GM21447 (cell line): ENCODE results near the gene GAD2.

ENCODE experiments used
- ATAC-seq: cut with Tn5 transposase; IDR thresholded peaks from one replicate; pipeline ENCODE4 v1.9.1; 2021; ENCODE audit not compliant: unreplicated experiment

The GAD2 gene

DNA sequence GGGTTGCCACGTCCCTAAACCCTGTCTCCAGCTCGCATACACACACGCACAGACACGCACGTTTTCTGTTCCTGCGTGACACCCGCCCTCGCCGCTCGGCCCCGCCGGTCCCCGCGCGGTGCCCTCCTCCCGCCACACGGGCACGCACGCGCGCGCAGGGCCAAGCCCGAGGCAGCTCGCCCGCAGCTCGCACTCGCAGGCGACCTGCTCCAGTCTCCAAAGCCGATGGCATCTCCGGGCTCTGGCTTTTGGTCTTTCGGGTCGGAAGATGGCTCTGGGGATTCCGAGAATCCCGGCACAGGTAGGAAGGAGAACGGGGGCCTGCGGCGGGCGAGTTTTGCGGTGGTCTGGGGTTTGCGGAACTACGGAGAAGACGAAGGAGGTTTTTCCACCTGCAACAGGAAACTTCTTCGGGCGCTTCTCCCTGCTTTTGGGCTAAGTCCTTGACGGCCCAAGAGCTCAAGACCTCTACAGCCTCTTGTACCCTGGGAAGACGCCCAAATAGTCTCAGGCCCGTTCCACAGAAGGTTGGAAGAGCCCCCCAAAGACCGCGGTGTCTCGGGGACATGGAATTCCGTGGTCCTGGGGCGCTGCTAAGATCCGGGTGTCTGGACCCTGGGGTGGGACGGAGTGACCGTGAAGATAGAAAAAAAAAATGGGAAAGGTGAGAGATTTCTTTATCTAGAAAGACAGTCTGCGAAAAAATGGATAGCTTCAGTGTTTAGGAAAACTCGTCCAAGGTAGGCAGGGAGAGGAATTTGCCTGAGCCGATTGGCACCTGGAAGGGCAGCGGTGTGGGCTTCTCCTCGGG, at the start of gene GAD2:
Gene GAD2, plus strand, starts transcription at position 190 of the 811 bp plus-strand sequence. Its CDS starts 36 bp downstream, at position 226.
- ATAC-seq: no peak

DNA sequence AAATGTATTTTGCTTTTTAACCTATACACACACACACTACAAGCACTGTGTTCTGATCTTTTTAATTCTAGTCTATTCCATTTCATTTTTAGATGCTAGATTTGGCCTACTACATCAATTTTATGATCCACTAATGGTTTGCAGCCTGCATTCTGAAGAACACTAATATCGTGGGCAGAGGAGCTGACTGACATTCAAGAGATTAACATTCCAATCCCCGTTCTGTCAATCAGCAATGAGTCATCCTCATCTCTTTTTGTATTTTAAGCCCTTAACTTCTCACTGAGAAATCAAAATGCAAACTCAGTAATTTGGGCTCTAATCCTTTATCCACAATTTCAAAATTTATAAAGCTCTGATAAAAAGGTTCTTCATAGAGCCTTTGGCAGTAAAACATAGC, 47.1 kb upstream of the GAD2 start:
- no peak for ATAC-seq

DNA sequence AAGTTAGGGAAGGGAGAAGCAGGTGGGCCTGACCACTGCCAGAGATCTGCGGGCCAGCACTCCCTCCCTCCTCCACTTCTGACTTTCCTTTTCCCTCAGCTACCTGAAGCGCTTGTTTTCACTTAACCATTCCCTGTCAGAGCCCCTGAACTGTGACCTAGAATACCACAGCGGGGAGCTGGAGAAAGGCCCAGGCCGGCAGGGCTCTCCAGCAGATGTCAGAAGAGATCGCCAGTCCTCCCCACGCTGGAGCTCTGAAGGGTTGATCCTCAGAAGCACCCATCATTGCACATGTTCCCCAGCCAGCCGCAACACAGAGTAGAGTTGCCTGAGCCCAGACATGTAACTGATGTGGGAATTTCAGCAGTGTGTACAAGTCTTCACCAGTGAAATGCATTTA, 44.4 kb upstream of the GAD2 start:
- ATAC-seq: no peak

DNA sequence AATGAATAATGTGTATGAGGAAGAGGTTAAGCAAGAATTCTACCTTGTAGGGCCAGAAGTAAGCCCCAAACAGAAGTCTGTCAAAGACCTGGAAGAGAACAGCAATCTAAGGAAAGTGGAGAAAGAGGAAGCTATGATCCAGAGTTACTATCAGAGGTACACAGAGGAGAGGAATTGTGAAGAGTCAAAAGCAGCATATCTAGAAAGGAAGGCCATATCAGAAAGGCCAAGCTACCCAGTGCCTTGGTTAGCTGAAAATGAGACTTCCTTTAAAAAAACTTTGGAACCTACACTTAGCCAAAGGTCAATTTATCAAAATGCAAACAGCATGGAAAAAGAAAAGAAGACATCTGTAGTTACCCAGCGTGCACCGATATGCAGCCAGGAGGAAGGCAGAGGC, 42.7 kb upstream of the GAD2 start:
- no peak for ATAC-seq

DNA sequence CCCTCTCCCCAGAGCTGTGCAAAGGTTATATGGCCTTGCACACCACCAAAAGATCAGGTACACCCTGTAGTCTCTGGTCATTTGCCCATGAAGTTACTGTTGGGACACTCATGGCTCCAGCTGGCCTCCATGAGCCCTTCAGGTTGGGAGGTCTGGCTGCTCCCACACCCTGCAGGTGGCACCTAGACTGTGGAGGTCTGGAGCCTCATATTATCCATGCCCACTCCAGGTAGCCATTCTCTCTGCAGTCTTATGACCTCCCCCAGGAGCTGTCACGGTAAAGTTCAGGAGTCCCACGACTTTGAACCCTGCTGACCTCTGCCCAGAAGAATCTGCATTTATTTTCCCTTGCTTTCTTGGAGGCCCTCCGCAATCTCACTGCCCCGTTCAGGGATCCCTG, 39.2 kb upstream of the GAD2 start:
- ATAC-seq: no peak

DNA sequence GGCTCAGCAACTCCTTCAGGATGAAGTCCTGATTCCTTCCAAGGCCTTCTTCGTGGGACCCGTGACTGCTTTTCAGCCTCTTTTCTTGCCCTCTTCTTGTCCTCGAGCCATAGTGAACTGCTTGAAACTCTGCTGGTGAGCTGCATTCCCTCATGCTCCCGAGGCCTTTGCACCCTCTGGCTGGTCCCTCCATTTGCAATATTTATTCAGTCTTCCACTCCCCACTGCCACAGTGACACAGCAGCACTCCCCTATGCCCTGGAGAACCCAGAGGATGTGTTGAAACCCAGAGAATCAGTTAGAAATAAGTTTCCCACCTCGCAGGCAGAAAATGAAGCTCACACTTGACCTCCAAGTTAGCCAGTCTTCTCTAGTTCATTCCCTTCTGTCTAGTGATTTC, 22.3 kb upstream of the GAD2 start:
- ATAC-seq: no peak

DNA sequence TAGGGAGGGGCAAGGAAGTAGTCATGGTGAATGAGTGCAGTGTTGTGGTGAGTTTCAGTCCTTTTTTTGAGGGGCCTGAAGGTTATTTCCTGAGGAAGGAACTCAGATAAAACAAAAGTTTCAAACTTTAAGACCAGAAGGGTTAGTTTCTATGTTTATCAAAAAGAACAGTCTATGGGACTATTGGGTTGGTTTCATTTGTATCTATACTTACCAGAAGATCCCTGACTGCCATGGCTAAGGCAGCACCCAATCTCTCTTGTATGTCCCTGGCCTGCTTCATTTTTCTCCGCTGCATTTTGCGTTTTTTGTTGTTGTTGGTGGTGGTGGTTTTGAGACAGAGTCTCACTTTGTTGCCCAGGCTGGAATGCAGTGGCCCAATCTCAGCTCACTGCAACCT, 19.3 kb upstream of the GAD2 start:
- no peak for ATAC-seq

DNA sequence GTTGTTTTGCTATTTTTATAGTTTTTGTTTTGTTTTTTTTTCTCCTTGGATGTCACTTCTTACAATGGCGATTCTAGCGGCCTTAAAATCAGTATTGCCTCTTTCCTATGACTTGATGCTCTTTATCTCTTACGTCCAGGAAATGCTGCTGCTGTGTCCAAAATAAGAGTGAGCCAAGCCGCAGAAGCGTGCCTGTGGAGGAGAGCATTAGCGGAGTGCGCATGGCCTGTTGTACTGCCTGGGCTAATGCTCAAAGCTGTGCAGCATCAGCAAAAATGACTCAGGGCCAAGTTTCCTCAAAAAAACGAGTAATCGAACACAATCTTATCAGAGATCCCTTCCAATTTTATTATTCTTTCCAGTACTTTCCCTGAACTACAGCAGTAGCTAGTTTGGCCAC, 18.5 kb upstream of the GAD2 start:
- no peak for ATAC-seq

DNA sequence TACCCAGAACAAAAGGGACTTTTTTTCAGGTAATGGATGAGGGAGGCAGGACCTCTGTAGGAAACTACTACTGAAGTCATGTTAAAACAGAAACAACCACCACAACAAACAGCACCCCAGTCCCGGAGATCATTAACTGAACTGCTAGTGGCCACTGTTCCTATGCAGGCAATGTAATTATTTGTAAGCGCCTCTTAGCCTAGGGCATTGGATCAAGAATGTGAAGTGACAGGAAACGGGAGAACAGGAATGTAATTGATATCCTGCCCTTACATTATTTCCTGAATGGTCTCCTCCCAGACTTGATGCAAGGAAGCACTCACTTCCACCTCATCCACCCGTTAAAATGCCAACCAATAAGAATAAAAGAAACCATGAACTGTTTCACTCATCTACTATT, 16.7 kb upstream of the GAD2 start:
- no peak for ATAC-seq

DNA sequence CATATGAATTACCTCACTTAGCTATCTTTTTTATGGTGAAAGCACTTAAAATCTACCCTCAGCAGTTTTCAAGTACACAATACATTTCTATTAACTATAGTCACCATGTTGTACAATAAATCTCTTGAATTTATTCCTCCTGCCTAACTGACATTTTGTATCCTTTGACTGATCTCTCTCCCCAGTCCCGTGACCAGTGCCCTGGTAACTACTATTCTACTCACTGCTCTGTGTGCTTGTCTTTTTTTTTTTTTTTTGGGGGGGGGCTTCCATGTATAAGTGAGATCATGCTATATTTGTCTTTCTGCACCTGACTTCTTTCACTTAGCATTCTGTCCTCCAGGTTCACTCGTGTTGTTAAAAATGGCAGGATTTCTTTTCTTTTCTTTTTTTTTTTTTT, 11.4 kb upstream of the GAD2 start:
- no peak for ATAC-seq

DNA sequence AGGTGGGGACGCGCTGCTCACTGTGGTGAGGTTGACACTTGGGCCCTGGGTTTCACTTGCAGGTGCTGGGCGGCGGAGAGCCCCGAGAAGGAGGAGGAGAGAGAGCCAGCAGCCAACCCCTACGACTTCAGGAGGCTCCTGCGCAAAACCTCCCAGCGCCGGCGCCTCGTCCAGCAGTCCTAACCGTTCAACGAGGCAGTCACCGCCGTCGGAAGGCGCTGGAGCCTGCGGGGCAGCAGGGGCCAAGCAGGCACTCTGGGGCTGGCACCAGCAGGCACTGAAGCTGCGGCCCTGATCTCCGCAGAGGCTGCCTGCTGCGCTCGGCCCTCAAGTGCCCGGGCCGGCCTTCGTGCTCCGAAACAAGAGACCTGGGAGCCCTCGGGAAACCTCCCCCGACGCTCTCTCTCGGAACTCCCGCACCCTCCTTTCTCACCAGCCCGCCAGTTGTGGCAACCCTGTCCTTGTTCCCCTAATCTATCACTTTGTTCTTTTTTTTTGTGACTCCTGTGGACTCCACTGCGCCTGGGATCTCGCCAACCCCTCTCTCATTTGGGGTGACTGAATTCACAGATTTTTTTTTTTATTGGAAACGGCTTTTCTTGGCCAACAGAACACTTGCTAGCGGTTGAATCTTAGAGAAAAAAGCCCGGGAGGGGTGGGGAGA, 4.7 kb upstream of the GAD2 start:
- no peak for ATAC-seq

DNA sequence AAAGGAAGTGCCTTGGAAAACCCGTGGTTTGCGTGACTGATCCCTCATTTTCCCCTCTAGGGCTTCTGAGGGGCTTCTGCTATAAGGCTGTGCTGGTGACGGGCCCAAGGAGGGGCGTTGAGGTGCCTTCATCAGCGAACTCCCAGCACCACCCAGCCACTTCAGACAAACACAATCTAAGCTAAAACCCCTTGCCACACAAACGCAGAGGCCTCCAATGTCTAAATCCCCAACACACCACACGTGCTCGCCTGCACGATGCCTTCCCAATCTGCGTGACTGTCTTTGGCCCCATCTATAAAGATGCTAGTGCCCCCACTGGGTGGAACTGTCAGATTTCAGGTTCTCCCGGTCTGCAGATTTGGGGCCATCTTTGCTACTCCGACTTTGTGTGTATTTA, 4.1 kb upstream of the GAD2 start:
- ATAC-seq: no peak

DNA sequence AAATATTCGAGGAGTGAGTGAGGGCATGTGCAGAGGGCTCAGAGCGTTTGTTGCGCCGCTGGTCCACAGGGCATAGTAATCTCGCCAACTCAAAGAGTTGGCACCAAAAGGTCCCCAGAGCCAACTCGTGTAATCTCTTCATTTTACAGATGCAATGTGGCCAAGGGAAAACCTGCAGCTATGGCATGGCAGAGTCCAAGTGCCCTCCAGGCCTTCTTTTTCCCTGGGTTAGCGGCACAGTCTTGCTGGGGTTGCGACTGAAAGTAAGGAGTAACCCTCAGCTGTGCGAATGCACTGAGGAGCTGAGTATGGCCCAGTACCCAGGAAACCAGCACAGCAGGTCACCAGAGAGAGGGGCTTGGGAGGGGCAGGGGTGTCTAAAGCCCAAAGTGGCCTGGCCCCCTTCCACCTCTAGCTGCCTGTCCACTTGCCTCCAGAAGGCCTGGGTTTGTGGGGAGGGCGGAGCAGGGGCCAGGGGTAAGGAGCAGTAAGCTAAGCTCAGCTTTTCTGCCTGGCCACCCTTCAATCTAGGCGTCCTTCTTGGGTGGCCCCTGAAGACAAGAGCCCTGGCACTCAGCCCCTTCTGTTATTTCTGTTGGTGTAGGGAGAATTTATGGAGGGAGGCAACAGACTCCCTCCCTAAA, 3.3 kb upstream of the GAD2 start:
- ATAC-seq: no peak

DNA sequence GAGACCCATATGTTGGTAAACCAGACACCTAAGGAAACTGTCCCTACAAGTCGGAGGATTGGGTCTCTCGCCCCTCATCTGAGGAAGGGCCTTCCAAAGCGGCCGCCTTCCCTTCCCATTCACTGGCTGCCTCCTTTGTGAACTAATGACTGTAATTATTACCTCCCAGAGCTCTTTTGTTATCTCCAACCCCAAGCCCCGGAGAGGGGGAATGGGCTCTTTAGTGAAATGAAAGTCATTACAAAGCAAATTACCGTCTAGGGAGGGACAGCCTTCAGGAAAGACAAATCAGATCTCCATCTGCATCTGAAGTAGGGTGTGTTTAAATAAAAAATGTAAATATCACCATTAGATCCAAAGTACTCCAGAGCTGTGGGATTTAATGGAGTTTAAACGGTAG, 2.6 kb upstream of the GAD2 start:
- no peak for ATAC-seq

DNA sequence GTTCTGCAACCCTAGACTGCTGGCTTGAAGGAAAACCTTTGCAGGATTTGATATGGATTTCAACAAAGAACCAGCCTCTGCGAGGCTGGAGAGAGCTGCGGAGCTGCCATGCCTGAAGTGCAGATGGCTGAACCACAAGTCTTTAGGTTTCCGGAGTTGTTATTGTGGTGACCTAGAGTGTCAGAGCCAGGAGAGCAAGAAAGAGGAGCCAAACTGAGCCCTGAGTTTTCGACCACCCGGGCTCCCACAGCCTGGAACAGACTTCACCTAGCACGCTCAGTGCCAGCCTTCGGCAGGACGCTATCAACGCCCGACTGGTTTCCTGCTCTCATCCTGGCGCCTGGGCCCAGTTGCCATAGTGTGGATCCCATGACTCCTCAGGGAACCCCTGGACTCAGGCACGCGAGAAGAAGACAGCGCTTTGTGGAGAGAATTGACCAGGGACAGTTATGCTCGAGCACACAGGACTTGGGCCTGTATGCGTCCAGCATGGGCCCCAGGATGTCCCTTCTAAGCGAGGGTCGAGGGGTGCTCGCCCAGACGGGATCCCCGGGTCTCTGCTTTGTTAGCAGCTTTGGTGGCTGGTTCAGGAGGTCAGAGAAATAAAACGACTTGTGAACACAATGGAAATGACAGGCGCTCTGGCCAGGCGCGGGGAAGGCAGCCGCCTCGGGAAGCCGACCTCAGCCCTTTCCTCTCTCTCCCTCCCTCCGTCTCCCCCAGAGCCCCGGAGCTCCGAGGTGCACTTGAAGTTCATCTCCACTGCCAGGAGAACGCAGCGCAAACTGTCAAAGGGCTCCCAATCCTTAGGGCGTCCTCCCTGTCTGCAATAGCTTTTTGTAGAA, 1.8 kb upstream of the GAD2 start:
- ATAC-seq: no peak

DNA sequence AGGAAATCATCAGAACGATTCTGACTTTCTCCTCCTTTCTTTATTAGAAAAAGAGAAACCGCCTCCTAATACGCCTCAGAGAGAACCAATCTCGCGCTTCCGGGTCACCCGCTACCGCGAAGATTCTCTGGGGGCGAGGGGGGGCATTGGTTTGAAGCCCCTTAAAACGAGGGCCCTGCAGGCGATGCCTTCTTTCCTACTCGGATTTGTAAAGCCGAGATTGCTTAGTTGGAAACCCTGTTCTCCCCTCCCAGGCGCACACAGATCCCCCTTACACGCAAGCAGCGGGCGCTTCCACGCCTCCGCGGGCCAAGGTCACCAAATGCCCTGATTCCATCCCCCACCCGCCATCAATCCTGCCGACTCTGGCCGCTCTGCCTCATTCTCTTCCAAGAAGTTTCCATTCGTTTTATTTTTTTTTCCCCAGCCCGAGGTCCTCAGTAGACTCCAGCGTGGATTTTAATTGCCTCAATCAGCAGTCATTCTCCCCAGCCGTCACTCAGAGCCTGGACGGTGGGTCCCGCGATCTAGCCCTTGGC, 1.1 kb upstream of the GAD2 start:
- no peak for ATAC-seq

DNA sequence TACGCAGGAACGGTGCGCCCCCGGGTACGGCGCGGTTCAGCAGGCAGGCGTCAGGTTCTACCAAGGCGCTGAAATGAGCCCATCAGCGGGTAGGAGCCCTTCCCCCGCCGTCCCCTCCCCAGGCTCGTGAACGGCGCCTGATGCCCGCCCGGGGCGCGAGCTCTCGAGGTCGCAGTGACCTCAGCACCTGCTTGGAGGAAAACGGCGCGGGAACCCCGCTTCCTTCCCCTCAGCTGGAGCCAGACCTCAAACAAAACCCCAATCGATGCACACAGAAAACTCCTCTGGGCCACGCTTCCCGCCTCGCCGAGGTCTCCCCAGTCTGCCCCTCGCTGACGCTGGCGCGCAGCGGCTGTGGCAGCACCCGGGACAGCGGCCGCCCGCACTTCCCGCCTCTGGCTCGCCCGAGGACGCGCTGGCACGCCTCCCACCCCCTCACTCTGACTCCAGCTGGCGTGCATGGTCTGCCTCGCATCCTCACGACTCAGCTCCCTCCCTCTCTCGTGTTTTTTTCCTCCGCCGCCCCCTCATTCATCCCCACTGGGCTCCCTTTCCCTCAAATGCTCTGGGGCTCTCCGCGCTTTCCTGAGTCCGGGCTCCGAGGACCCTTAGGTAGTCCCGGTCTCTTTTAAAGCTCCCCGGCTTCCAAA, 514 bp upstream of the GAD2 start:
- no peak for ATAC-seq

DNA sequence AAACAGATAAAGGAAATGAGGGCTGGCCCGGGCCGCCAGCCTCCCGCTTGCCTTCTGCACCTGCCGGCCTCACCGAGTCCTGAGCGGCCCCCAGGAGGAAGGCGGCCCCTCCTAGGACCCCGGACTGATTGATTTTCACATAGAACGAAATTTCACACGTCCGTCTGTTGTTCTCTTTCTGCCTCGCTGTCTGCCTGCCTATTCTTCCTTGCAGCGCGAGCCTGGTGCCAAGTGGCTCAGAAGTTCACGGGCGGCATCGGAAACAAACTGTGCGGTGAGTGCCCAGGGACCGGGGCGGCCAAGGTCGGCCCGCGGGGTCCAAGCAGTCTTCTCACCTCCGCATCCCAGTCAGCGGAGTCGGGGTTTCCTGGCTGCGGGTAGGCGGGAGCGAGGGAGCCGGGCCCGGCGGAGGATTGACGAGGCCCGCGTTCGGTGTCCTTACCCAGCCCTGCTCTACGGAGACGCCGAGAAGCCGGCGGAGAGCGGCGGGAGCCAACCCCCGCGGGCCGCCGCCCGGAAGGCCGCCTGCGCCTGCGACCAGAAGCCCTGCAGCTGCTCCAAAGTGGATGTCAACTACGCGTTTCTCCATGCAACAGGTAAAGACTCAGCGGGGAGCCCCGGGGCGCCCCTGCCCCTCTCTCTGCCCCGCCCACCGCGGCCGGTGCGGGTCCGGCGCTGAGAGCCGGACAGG, 967 bp downstream of the GAD2 start:
- no peak for ATAC-seq

DNA sequence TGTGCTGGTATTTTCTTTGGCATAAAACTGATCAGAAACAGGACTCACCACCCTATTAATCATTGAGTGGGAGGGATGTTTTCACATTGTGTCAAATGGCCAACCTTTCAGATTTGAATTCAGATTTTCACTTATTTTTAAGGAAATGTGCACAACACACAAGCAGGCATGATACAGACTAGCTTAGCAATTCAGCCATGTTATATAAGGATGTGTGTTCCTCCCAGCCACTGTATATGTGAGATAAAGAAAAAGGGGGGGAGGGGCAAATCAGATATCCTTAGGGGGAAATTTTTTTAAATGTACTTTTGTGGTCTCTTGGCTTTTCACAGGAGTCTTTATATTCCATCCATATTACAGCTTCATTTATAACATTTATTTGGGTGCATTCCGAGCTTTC, 3.1 kb downstream of the GAD2 start:
- ATAC-seq: no peak

DNA sequence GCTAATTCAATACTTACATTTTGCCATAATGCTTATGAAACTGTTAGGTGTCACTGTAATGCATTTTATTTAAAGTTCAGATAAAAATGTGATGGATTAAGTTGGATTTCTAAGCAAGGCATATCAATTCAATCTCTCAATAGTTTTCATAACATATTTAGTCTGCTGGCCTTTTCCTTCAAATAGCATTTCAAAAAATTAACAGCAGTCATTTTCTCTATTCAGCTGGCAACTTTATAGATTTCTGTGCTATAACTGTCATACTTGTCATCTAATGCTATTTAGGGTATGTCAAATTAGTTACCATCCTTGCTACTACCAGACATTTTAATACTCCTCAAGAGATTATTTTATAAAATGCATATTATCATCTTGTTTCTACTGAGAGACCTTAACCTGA, 4.3 kb downstream of the GAD2 start:
- no peak for ATAC-seq
